ENCODE measurements around the gene STK32C.

STK32C gene

GRCh38 chr10:132236161-132236560 lies 71.6 kb downstream of the STK32C start:
- no peak overlapping the region for H3K27ac ChIP-seq (ENCODE audit: low read depth, low read length)
- WGBS (ENCODE audit: extremely low coverage, insufficient coverage, low lambda C conversion rate), result no CpG with 5 or more reads among the region's 21 CpGs

DNA sequence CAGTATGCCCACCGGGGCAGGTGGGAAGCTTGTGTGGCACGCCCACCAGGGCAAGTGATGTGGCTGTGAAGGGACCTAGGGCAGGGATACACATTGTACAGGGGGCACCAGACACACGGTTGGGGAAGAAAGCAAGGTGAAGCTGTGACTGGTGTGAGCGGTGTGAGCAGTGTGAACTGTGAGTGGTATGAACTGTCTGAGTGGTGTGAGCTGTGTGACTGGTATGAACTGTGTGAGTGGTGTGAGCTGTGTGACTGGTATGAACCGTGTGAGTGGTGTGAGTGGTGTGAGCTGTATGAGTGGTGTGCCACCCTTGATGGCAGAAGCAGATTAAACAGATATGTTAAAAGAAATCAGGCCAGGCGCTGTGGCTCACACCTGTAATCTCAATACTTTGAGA lies 72.9 kb downstream of the STK32C start:
- H3K27ac ChIP-seq (ENCODE audit: low read depth, low read length), result no peak overlapping the region
- no peak overlapping the region for H2AK5ac ChIP-seq (ENCODE audit: low read length)
- DNase-seq, result no peak
- H3K4me3 ChIP-seq (ENCODE audit: low read length), result no peak overlapping the region
- no peaks in the 10 kb centered on the region for H3K79me2 ChIP-seq (ENCODE audit: control insufficient read depth, insufficient read depth, low read length)
- H3K4me1 ChIP-seq (ENCODE audit: control insufficient read depth, low read depth, low read length), result no peaks in the 10 kb centered on the region
- no peak overlapping the region for H4K8ac ChIP-seq (ENCODE audit: low read depth, low read length)
- no peak overlapping the region for H3K4me2 ChIP-seq (ENCODE audit: low read length)
- H4K5ac ChIP-seq (ENCODE audit: low read length), result no peak overlapping the region
- H2BK5ac ChIP-seq (ENCODE audit: low read length), result no peak overlapping the region
- H3K27me3 ChIP-seq (ENCODE audit: insufficient read depth, low read length, poor library complexity), result no peaks in the 10 kb centered on the region
- no peak overlapping the region for H3K18ac ChIP-seq (ENCODE audit: low read length)
- no peak overlapping the region for H3K4ac ChIP-seq (ENCODE audit: low read depth, low read length)
- no peak overlapping the region for H2BK120ac ChIP-seq (ENCODE audit: low read depth, low read length)
- no peak overlapping the region for H2BK15ac ChIP-seq (replicated peaks; ENCODE audit: low read depth)
- H3K23ac ChIP-seq (ENCODE audit: low read length), result no peak overlapping the region
- no peak overlapping the region for H3K9ac ChIP-seq (ENCODE audit: low read length)
- no peaks in the 10 kb centered on the region for H3K36me3 ChIP-seq (ENCODE audit: control insufficient read depth, insufficient read depth, low read length)
- H3K79me1 ChIP-seq (ENCODE audit: low read length), result no peaks in the 10 kb centered on the region
- WGBS (ENCODE audit: extremely low coverage, insufficient coverage, low lambda C conversion rate), result no CpG with 5 or more reads among the region's 6 CpGs
- H3K56ac ChIP-seq (ENCODE audit: low read length), result no peak overlapping the region

More at GRCh38 chr10:132236161-132236560, 71.6 kb downstream of the STK32C start:
- Histone ChIP-seq H2BK15ac (replicated peaks; ENCODE audit: low read depth) (no peak overlapping the region), H4K5ac (ENCODE audit: low read length) (no peak overlapping the region), H4K8ac (ENCODE audit: low read depth, low read length) (no peak overlapping the region), H3K4me3 (ENCODE audit: low read length) (no peak overlapping the region), H3K56ac (ENCODE audit: low read length) (no peak overlapping the region), H3K18ac (ENCODE audit: low read length) (no peak overlapping the region), H3K36me3 (ENCODE audit: control insufficient read depth, insufficient read depth, low read length) (no peaks in the 10 kb centered on the region), H3K9ac (ENCODE audit: low read length) (no peak overlapping the region), H2AK5ac (ENCODE audit: low read length) (no peak overlapping the region), H3K79me1 (ENCODE audit: low read length) (no peaks in the 10 kb centered on the region), H3K4me1 (ENCODE audit: control insufficient read depth, low read depth, low read length) (no peaks in the 10 kb centered on the region), H2BK120ac (ENCODE audit: low read depth, low read length) (no peak overlapping the region), H3K79me2 (ENCODE audit: control insufficient read depth, insufficient read depth, low read length) (no peaks in the 10 kb centered on the region), H3K4ac (ENCODE audit: low read depth, low read length) (no peak overlapping the region), H2BK5ac (ENCODE audit: low read length) (no peak overlapping the region), H3K4me2 (ENCODE audit: low read length) (no peak overlapping the region), H3K27me3 (ENCODE audit: insufficient read depth, low read length, poor library complexity) (no peaks in the 10 kb centered on the region), H3K23ac (ENCODE audit: low read length) (no peak overlapping the region)
- DNase-seq, result no peak

GRCh38 chr10:132233501-132234085 lies 74.2 kb downstream of the STK32C start:
- no peak overlapping the region for H3K23ac ChIP-seq (ENCODE audit: low read length)
- no peak overlapping the region for H2AK5ac ChIP-seq (ENCODE audit: low read length)
- no peak for DNase-seq
- H3K36me3 ChIP-seq (ENCODE audit: control insufficient read depth, insufficient read depth, low read length), result no peaks in the 10 kb centered on the region
- no peak overlapping the region for H3K4me2 ChIP-seq (ENCODE audit: low read length)
- H3K56ac ChIP-seq (ENCODE audit: low read length), result no peak overlapping the region
- no peak overlapping the region for H4K8ac ChIP-seq (ENCODE audit: low read depth, low read length)
- H3K4me1 ChIP-seq (ENCODE audit: control insufficient read depth, low read depth, low read length), result no peaks in the 10 kb centered on the region
- WGBS (ENCODE audit: extremely low coverage, insufficient coverage, low lambda C conversion rate), result no CpG with 5 or more reads among the region's 18 CpGs
- H3K27me3 ChIP-seq (ENCODE audit: insufficient read depth, low read length, poor library complexity), result no peaks in the 10 kb centered on the region
- H3K4me3 ChIP-seq (ENCODE audit: low read length), result no peak overlapping the region
- no peak overlapping the region for H3K27ac ChIP-seq (ENCODE audit: low read depth, low read length)
- no peak overlapping the region for H2BK15ac ChIP-seq (replicated peaks; ENCODE audit: low read depth)
- no peak overlapping the region for H2BK120ac ChIP-seq (ENCODE audit: low read depth, low read length)
- no peak overlapping the region for H4K5ac ChIP-seq (ENCODE audit: low read length)
- H3K9ac ChIP-seq (ENCODE audit: low read length), result no peak overlapping the region
- H2BK5ac ChIP-seq (ENCODE audit: low read length), result no peak overlapping the region
- H3K79me1 ChIP-seq (ENCODE audit: low read length), result no peaks in the 10 kb centered on the region
- no peaks in the 10 kb centered on the region for H3K79me2 ChIP-seq (ENCODE audit: control insufficient read depth, insufficient read depth, low read length)
- no peak overlapping the region for H3K18ac ChIP-seq (ENCODE audit: low read length)
- H3K4ac ChIP-seq (ENCODE audit: low read depth, low read length), result no peak overlapping the region

GRCh38 chr10:132232981-132233380 lies 74.8 kb downstream of the STK32C start:
- H3K27ac ChIP-seq (ENCODE audit: low read depth, low read length), result no peak overlapping the region
- H3K4me3 ChIP-seq (ENCODE audit: low read length), result no peak overlapping the region
- H3K9ac ChIP-seq (ENCODE audit: low read length), result no peak overlapping the region
- H3K79me2 ChIP-seq (ENCODE audit: control insufficient read depth, insufficient read depth, low read length), result no peaks in the 10 kb centered on the region
- no peak overlapping the region for H3K56ac ChIP-seq (ENCODE audit: low read length)
- H3K18ac ChIP-seq (ENCODE audit: low read length), result no peak overlapping the region
- DNase-seq, result no peak
- H2BK15ac ChIP-seq (replicated peaks; ENCODE audit: low read depth), result no peak overlapping the region
- H2BK5ac ChIP-seq (ENCODE audit: low read length), result no peak overlapping the region
- no peaks in the 10 kb centered on the region for H3K4me1 ChIP-seq (ENCODE audit: control insufficient read depth, low read depth, low read length)
- no CpG with 5 or more reads among the region's 9 CpGs for WGBS (ENCODE audit: extremely low coverage, insufficient coverage, low lambda C conversion rate)
- no peaks in the 10 kb centered on the region for H3K27me3 ChIP-seq (ENCODE audit: insufficient read depth, low read length, poor library complexity)
- H3K23ac ChIP-seq (ENCODE audit: low read length), result no peak overlapping the region
- H3K4ac ChIP-seq (ENCODE audit: low read depth, low read length), result no peak overlapping the region
- H2BK120ac ChIP-seq (ENCODE audit: low read depth, low read length), result no peak overlapping the region
- no peak overlapping the region for H2AK5ac ChIP-seq (ENCODE audit: low read length)
- H3K79me1 ChIP-seq (ENCODE audit: low read length), result no peaks in the 10 kb centered on the region
- H4K8ac ChIP-seq (ENCODE audit: low read depth, low read length), result no peak overlapping the region
- H3K36me3 ChIP-seq (ENCODE audit: control insufficient read depth, insufficient read depth, low read length), result no peaks in the 10 kb centered on the region
- no peak overlapping the region for H3K4me2 ChIP-seq (ENCODE audit: low read length)
- no peak overlapping the region for H4K5ac ChIP-seq (ENCODE audit: low read length)

- Histone ChIP-seq H2AK5ac (ENCODE audit: low read length) (no peak overlapping the region), H3K36me3 (ENCODE audit: control insufficient read depth, insufficient read depth, low read length) (no peaks in the 10 kb centered on the region), H3K4me3 (ENCODE audit: low read length) (no peak overlapping the region), H4K5ac (ENCODE audit: low read length) (no peak overlapping the region), H2BK120ac (ENCODE audit: low read depth, low read length) (no peak overlapping the region), H4K8ac (ENCODE audit: low read depth, low read length) (no peak overlapping the region), H3K4me1 (ENCODE audit: control insufficient read depth, low read depth, low read length) (no peaks in the 10 kb centered on the region), H3K4ac (ENCODE audit: low read depth, low read length) (no peak overlapping the region), H3K4me2 (ENCODE audit: low read length) (no peak overlapping the region), H3K56ac (ENCODE audit: low read length) (no peak overlapping the region), H3K27ac (ENCODE audit: low read depth, low read length) (no peak overlapping the region), H3K23ac (ENCODE audit: low read length) (no peak overlapping the region), H3K9ac (ENCODE audit: low read length) (no peak overlapping the region), H2BK5ac (ENCODE audit: low read length) (no peak overlapping the region), H2BK15ac (replicated peaks; ENCODE audit: low read depth) (no peak overlapping the region), H3K79me1 (ENCODE audit: low read length) (no peaks in the 10 kb centered on the region), H3K27me3 (ENCODE audit: insufficient read depth, low read length, poor library complexity) (no peaks in the 10 kb centered on the region), H3K18ac (ENCODE audit: low read length) (no peak overlapping the region), H3K79me2 (ENCODE audit: control insufficient read depth, insufficient read depth, low read length) (no peaks in the 10 kb centered on the region)
- no CpG with 5 or more reads among the region's 35 CpGs for WGBS (ENCODE audit: extremely low coverage, insufficient coverage, low lambda C conversion rate)
- DNase-seq, result no peak
Observed at GRCh38 chr10:132232023-132232951, 75.5 kb downstream of the STK32C start.
